Activated T-cell treated with anti-CD3 and anti-CD28 coated beads, Interleukin-2, amount 50 U/mL, for 24 hours (primary cell): ENCODE results near the gene P2RY12.

Experiments used
- DNase-seq: peaks from one replicate; pipeline ENCODE4 v3.0.0-alpha.2; 2020
- H3K27ac Mint-ChIP-seq: 2 replicates; pipeline ENCODE4 v1.8.0; 2020; ENCODE audit warnings: mild to moderate bottlenecking, mixed read lengths
- H3K27me3 Mint-ChIP-seq: 2 replicates; pipeline ENCODE4 v1.8.0; 2020; ENCODE audit warnings: mixed read lengths
- H3K36me3 Mint-ChIP-seq: 2 replicates; pipeline ENCODE4 v1.8.0; 2020; ENCODE audit warnings: low read depth, mixed read lengths
- H3K4me1 Mint-ChIP-seq: 2 replicates; pipeline ENCODE4 v1.8.0; 2020; ENCODE audit warnings: low read depth, mixed read lengths
- H3K4me3 Mint-ChIP-seq: 2 replicates; pipeline ENCODE4 v1.8.0; 2020; ENCODE audit warnings: mild to moderate bottlenecking, moderate library complexity, mixed read lengths
- H3K9me3 Mint-ChIP-seq: 2 replicates; pipeline ENCODE4 v1.8.0; 2020; ENCODE audit warnings: mixed read lengths

P2RY12 gene

DNA sequence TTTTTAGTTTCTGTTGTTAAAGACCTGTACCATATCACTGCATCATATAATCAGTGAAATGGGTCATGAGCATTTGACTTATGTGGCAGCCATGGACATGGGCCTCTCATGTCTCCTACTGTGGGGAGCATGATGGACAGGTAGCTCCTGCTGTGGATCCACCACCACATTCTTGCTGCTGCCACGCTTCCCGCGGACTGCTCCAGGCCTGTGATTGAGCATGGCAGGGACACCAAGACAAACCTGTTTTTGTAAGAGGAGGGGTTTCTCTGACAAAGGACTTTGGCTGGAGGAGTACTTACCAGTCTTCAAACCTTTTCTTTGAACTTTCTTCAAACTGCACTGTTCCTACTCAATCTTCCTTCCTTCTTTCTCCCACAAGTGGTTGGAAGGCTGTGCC is 88.3 kb downstream of the P2RY12 start:
- Mint-ChIP-seq H3K27me3 (peaks cover 29% of the 10 kb centered on the region), H3K36me3 (no peaks in the 10 kb centered on the region), H3K27ac (no peak overlapping the region), H3K9me3 (no peaks in the 10 kb centered on the region), H3K4me1 (peaks cover 15% of the 10 kb centered on the region), H3K4me3 (no peak overlapping the region)
- DNase-seq, result no peak

GRCh38 chr3:151293127-151293526 is 91.4 kb downstream of the P2RY12 start:
- Mint-ChIP-seq H3K27ac (no peak overlapping the region), H3K4me1 (peaks cover 7% of the 10 kb centered on the region), H3K9me3 (no peaks in the 10 kb centered on the region), H3K4me3 (no peak overlapping the region), H3K36me3 (no peaks in the 10 kb centered on the region), H3K27me3 (peaks cover 11% of the 10 kb centered on the region)
- no peak for DNase-seq

DNA sequence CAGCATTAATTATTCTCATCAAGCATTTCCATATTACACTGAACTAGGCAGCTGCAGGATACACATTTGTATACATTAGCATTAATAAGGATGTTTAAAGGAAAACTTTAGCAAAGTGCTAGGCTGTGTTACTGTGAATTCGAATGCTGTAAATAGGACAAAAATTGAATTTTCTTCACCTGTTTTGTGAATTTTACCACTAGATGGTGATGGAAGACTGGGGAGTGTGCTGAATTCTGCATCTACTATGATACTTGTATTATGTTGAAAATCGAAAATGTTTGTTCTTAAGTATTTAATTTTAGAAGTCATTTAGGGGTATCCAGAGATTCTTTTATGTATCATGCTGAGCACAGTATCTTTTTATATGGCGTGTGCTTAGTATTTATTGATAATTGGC is 93.9 kb downstream of the P2RY12 start:
- no peak for DNase-seq
- peaks cover 4% of the 10 kb centered on the region for H3K27me3 Mint-ChIP-seq

GRCh38 chr3:151289445-151289844 is 95.1 kb downstream of the P2RY12 start:
- Mint-ChIP-seq H3K4me3 (no peak overlapping the region), H3K27me3 (no peaks in the 10 kb centered on the region), H3K36me3 (no peaks in the 10 kb centered on the region), H3K27ac (no peak overlapping the region), H3K9me3 (no peaks in the 10 kb centered on the region), H3K4me1 (peaks cover 12% of the 10 kb centered on the region)
- no peak for DNase-seq

More for the DNA sequence above, 93.9 kb downstream of the P2RY12 start:
- Mint-ChIP-seq H3K4me3 (no peak overlapping the region), H3K36me3 (no peaks in the 10 kb centered on the region), H3K4me1 (peaks cover 10% of the 10 kb centered on the region), H3K27ac (no peak overlapping the region), H3K9me3 (no peaks in the 10 kb centered on the region)
